HFF-Myc (cell line): Measurements from ENCODE around the gene GRID2IP.

Experiments used
- DNase-seq: peaks from one replicate; pipeline ENCODE4 v3.0.0-alpha.2; 2011; ENCODE audit warnings: low read depth; ENCODE audit errors: extremely low read depth
- H3K4me3 ChIP-seq: replicated peaks from 2 replicates; pipeline ENCODE4 v1.5.1; 2011; ENCODE audit warnings: low read depth, mild to moderate bottlenecking, control low read depth, low read length
- CTCF ChIP-seq: IDR thresholded peaks from 2 replicates; pipeline ENCODE4 v1.5.1; 2012; ENCODE audit warnings: mild to moderate bottlenecking, low read depth, low read length, control low read depth; ENCODE audit errors: missing control alignments

The GRID2IP gene

DNA sequence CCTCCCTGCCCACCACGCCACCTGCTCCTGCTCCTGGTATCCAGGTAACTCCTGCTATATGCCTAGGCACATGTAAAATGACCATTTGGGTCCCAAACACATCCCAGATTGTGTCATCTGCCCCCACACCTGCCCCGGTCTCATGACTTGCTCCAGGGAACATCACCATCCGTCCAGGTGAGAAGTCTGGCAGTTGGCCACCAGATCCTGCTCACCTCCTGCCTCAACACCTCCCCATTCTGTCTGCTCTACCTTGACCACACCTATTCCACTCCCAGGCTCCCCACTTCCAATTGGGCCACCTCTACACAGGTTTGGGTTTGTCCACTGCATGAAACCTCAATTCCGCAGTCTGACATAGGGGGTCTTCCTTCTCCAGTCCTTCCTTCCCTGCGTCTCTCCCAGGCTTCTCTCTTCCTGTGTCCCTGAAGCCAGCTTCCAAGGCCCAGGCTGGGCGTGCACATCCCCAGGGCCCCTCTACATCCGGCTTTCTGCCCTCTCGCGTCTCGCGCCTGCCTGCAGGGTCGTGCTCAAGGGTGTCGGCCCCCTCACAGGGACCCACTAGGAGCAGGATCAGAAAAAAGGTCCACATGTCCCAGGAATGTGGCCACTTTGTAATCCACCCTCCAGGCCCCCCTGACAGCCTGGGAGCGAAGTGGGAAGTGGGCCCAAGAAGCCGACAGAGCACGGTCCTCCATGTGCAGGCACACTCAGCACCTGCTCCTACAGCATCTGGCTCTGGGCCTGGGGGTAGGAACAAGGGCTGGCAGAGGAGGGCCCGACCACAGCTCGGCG, 54.2 kb downstream of the GRID2IP start:
- H3K4me3 ChIP-seq, result no peak overlapping the region
- no peak for DNase-seq
- TF ChIP-seq CTCF, result no peak

GRCh38 chr7:6495597-6496262, 55.5 kb downstream of the GRID2IP start:
- no peak for DNase-seq
- TF ChIP-seq CTCF, result no peak
- H3K4me3 ChIP-seq, result no peak overlapping the region

DNA sequence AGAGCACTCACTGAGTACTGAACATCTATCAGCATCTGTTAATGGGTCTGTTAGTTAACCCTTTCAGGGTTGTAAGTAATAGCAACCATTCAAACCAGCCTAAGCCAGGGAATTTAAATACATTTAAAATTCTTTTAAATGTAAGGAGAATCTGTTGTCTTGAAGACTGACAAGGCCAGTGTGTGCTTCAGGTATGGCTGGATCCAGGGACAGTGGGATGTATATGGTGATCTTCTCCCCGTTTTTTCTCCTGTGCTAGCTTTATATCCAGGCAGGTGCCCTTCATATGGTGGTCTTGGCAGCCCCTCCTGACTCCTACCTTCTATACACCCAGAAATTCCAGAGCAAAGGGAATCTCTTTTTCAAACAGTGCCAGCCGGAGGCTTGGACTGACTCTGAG, 56.9 kb downstream of the GRID2IP start:
- no peak for DNase-seq
- H3K4me3 ChIP-seq, result no peak overlapping the region
- TF ChIP-seq CTCF, result no peak

- no peak overlapping the region for H3K4me3 ChIP-seq
- no peak for DNase-seq
- TF ChIP-seq CTCF, result no peak
These were observed 60.1 kb downstream of the GRID2IP start for GRCh38 chr7:6491194-6491593.

GRCh38 chr7:6489612-6490011, 61.6 kb downstream of the GRID2IP start:
- no peak overlapping the region for H3K4me3 ChIP-seq
- no peak for TF ChIP-seq CTCF
- DNase-seq, result no peak

GRCh38 chr7:6487184-6487545, 64.1 kb downstream of the GRID2IP start:
- DNase-seq, result no peak
- H3K4me3 ChIP-seq, result no peak overlapping the region

More at GRCh38 chr7:6487184-6487545, 64.1 kb downstream of the GRID2IP start:
- TF ChIP-seq CTCF, result no peak
